ENCODE data around the gene TIPARP.

Gene TIPARP

DNA sequence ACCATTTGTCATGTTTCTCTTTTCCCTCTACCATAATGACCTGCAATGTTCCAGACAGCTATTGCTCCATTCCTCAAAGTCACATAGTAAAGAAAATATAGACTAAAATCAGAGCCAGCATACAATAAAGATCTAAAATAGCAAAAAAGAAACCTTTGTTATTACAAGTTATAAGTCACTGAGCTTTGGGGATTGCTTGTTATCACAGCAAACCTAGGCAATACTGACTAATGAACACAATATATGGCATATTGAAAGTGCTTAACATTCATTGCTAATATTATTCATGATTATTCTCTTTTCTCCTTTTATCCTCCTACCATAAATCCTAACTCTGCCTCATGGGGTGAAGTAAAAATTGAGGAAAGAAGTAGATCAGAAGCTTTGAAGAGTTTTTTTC lies 27.4 kb upstream of the TIPARP start:
- no peak for TF ChIP-seq FOXP2 (optimal IDR thresholded peaks at IDR 0.05; ENCODE audit: borderline replicate concordance, extremely low read depth, extremely low read length, insufficient read depth)
- TF ChIP-seq, protein P1, sequence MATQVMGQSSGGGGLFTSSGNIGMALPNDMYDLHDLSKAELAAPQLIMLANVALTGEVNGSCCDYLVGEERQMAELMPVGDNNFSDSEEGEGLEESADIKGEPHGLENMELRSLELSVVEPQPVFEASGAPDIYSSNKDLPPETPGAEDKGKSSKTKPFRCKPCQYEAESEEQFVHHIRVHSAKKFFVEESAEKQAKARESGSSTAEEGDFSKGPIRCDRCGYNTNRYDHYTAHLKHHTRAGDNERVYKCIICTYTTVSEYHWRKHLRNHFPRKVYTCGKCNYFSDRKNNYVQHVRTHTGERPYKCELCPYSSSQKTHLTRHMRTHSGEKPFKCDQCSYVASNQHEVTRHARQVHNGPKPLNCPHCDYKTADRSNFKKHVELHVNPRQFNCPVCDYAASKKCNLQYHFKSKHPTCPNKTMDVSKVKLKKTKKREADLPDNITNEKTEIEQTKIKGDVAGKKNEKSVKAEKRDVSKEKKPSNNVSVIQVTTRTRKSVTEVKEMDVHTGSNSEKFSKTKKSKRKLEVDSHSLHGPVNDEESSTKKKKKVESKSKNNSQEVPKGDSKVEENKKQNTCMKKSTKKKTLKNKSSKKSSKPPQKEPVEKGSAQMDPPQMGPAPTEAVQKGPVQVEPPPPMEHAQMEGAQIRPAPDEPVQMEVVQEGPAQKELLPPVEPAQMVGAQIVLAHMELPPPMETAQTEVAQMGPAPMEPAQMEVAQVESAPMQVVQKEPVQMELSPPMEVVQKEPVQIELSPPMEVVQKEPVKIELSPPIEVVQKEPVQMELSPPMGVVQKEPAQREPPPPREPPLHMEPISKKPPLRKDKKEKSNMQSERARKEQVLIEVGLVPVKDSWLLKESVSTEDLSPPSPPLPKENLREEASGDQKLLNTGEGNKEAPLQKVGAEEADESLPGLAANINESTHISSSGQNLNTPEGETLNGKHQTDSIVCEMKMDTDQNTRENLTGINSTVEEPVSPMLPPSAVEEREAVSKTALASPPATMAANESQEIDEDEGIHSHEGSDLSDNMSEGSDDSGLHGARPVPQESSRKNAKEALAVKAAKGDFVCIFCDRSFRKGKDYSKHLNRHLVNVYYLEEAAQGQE (IDR thresholded peaks at IDR 0.05; ENCODE audit: insufficient read depth in 1 of 2, low read depth in 2 of 2, low read length in 2 of 2): no peak
- TF ChIP-seq TAF1 (IDR thresholded peaks at IDR 0.05; ENCODE audit: borderline replicate concordance, insufficient read depth, low read length): no peak
- TF ChIP-seq SIN3A (IDR thresholded peaks at IDR 0.05; ENCODE audit: borderline replicate concordance, insufficient read depth, low read length): no peak
- no peak for TF ChIP-seq POLR2AphosphoS5 (IDR thresholded peaks at IDR 0.05; ENCODE audit: low read depth, low read length)

DNA sequence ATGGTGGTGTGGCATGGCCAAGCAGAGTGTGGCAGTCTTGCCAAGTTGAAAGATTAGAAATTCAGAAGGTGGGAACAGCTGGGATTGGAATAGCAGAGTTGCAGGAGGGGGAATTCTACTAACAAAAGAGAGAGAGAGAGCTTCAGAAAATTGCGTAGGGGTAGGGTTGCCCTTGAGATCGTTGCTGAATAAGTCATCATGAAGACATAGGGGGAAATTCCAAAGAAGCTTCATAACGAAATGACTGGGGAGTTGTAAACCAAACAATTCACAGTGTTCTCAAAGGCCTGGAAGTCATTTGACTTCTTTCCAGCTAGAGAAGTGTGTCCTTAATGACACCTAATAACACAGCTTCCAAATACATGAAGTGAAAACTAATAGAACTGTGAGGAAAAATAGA lies 26.3 kb upstream of the TIPARP start:
- TF ChIP-seq TAF1 (IDR thresholded peaks at IDR 0.05; ENCODE audit: borderline replicate concordance, insufficient read depth, low read length) (no peak), SIN3A (IDR thresholded peaks at IDR 0.05; ENCODE audit: borderline replicate concordance, insufficient read depth, low read length) (no peak), FOXP2 (optimal IDR thresholded peaks at IDR 0.05; ENCODE audit: borderline replicate concordance, extremely low read depth, extremely low read length, insufficient read depth) (no peak), POLR2AphosphoS5 (IDR thresholded peaks at IDR 0.05; ENCODE audit: low read depth, low read length) (no peak)
- TF ChIP-seq, protein P1 (IDR thresholded peaks at IDR 0.05; ENCODE audit: insufficient read depth in 1 of 2, low read depth in 2 of 2, low read length in 2 of 2): no peak

GRCh38 chr3:156649681-156650080 lies 24.7 kb upstream of the TIPARP start:
- TF ChIP-seq TAF1 (IDR thresholded peaks at IDR 0.05; ENCODE audit: borderline replicate concordance, insufficient read depth, low read length): no peak
- TF ChIP-seq, protein P1 (IDR thresholded peaks at IDR 0.05; ENCODE audit: insufficient read depth in 1 of 2, low read depth in 2 of 2, low read length in 2 of 2): no peak
- TF ChIP-seq POLR2AphosphoS5 (IDR thresholded peaks at IDR 0.05; ENCODE audit: low read depth, low read length): no peak
- no peak for TF ChIP-seq FOXP2 (optimal IDR thresholded peaks at IDR 0.05; ENCODE audit: borderline replicate concordance, extremely low read depth, extremely low read length, insufficient read depth)
- no peak for TF ChIP-seq SIN3A (IDR thresholded peaks at IDR 0.05; ENCODE audit: borderline replicate concordance, insufficient read depth, low read length)

DNA sequence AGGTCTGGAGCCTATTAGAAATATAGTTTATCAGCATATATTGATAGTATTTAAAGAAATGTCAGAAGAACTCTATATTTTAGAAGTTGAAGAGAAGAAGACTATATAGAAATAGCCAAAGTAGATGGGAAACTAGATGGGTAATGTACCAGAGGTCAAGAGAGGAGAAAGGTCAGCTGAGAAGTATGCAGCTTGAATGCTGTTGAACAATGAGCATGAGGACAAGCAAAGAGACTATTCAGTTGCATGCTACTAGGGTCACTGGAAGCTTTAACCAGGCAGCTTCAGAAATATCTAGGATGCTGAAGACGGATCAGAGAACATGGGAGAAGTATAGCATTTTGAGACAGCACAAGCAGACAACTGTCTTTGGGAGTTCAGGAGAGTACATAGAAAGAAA lies 19.6 kb upstream of the TIPARP start:
- TF ChIP-seq, protein P1 (IDR thresholded peaks at IDR 0.05; ENCODE audit: insufficient read depth in 1 of 2, low read depth in 2 of 2, low read length in 2 of 2): no peak
- TF ChIP-seq FOXP2 (optimal IDR thresholded peaks at IDR 0.05; ENCODE audit: borderline replicate concordance, extremely low read depth, extremely low read length, insufficient read depth): no peak
- TF ChIP-seq SIN3A (IDR thresholded peaks at IDR 0.05; ENCODE audit: borderline replicate concordance, insufficient read depth, low read length): no peak
- TF ChIP-seq TAF1 (IDR thresholded peaks at IDR 0.05; ENCODE audit: borderline replicate concordance, insufficient read depth, low read length): no peak

Data from PFSK-1 (cell line).